Measurements from ENCODE around the gene TRA2B. TPM values are rescaled to one million over a fixed set of nuclear protein-coding genes. Genes with fewer than 3 reads are reported as not detected.
A peak's percentile ranks its signal among the peaks of the same experiment; 100 is the strongest.

The TRA2B gene
- total and polyA plus RNA-seq, 2 of the 8 experiments (the other 6 are each of a cell fraction or from before 2014, with no cell fraction given), result 206 to 274 TPM

GRCh38 chr3:185936814-185937688 lies 763 bp downstream of the TRA2B start (continued):
- TF ChIP-seq FOSL1 (IDR thresholded peaks at IDR 0.05; ENCODE audit: insufficient read depth, low read depth, low read length) (no peak), RNF2 (IDR thresholded peaks at IDR 0.05; ENCODE audit: borderline replicate concordance, low read depth, low read length, missing control alignments, poor library complexity, severe bottlenecking) (no peak), USF2 (IDR thresholded peaks at IDR 0.05; ENCODE audit: low read length) (no peak), TBP (IDR thresholded peaks at IDR 0.05; ENCODE audit: low read depth, low read length) (peak; percentile 69), CTCF (IDR thresholded peaks at IDR 0.05; ENCODE audit: control extremely low read depth in 1 of 3, insufficient read depth in 1 of 3, low read depth in 1 of 3, low read length in 3 of 3) (no peak), RXRA (IDR thresholded peaks at IDR 0.05; ENCODE audit: insufficient read depth, low read depth, low read length) (no peak), CREB1 (IDR thresholded peaks at IDR 0.05) (peak; percentile 28; the same call in 1 of the 2 replicates), NRF1 (IDR thresholded peaks at IDR 0.05; ENCODE audit: low read depth, low read length) (no peak), CHD1 (IDR thresholded peaks at IDR 0.05; ENCODE audit: low read depth, low read length) (peak; percentile 84; the same call in 1 of the 2 replicates), POLR2A (IDR thresholded peaks at IDR 0.05; ENCODE audit: control extremely low read depth in 1 of 2, low read depth in 2 of 2, low read length in 2 of 2) (peak; percentile 3 to 25; a peak in 2 of 3 replicates), KDM1A (IDR thresholded peaks at IDR 0.05; ENCODE audit: borderline replicate concordance, low read length) (no peak), EZH2 (IDR thresholded peaks at IDR 0.05; ENCODE audit: low read depth, low read length, severe bottlenecking) (no peak), CHD2 (IDR thresholded peaks at IDR 0.05; ENCODE audit: low read length) (peak; percentile 34; the same call in 1 of the 2 replicates)

Measured in H1 (cell line).